Endothelial cell (in vitro differentiated cells): ENCODE results near the gene APBB3. TPM values are rescaled to one million over a fixed set of nuclear protein-coding genes. Genes with fewer than 3 reads are reported as not detected.
"Not testable (repeated sequence)": the region's sequence is repeated elsewhere in the genome, so short reads cannot be mapped to it uniquely, and the experiment has no call there.

ENCODE experiments used
- DNase-seq: peaks from one replicate; pipeline ENCODE4 v3.0.0; 2021; ENCODE audit warnings: low spot score
- H3K27ac Mint-ChIP-seq: one replicate; pipeline ENCODE4 v1.8.0; 2021; ENCODE audit warnings: mixed read lengths, inconsistent platforms; ENCODE audit not compliant: unreplicated experiment
- H3K27me3 Mint-ChIP-seq: one replicate; pipeline ENCODE4 v1.8.0; 2021; ENCODE audit warnings: mild to moderate bottlenecking, moderate library complexity, mixed read lengths, inconsistent platforms; ENCODE audit not compliant: unreplicated experiment
- H3K36me3 Mint-ChIP-seq: one replicate; pipeline ENCODE4 v1.8.0; 2021; ENCODE audit warnings: mild to moderate bottlenecking, low read depth, mixed read lengths, inconsistent platforms; ENCODE audit not compliant: unreplicated experiment
- H3K4me1 Mint-ChIP-seq: one replicate; pipeline ENCODE4 v1.8.0; 2021; ENCODE audit warnings: mild to moderate bottlenecking, mixed read lengths, inconsistent platforms; ENCODE audit not compliant: unreplicated experiment
- H3K4me3 Mint-ChIP-seq: one replicate; pipeline ENCODE4 v1.8.0; 2021; ENCODE audit warnings: mild to moderate bottlenecking, mixed read lengths, inconsistent platforms; ENCODE audit not compliant: unreplicated experiment
- H3K9me3 Mint-ChIP-seq: one replicate; pipeline ENCODE4 v1.8.0; 2021; ENCODE audit warnings: mixed read lengths, inconsistent platforms; ENCODE audit not compliant: unreplicated experiment
- CTCF ChIP-seq: fragments of 200-600 bp; sonication (generic); IDR thresholded peaks from one replicate; pipeline ENCODE4 v1.5.0; 2021; ENCODE audit warnings: antibody characterized with exemption; ENCODE audit not compliant: unreplicated experiment
- total RNA-seq: library from RNA; stranded (reverse); fragmentation: NEBNext Ultra II Directional; extraction: Animal tissue kit (Norgen Biotek cat#: 25700); gene quantifications from one replicate; pipeline ENCODE4 v1.2.1, GENCODE V29; 2021; ENCODE audit not compliant: unreplicated experiment

The APBB3 gene
- total RNA-seq, 1 donor from 2014 or later: 24.6 TPM

DNA sequence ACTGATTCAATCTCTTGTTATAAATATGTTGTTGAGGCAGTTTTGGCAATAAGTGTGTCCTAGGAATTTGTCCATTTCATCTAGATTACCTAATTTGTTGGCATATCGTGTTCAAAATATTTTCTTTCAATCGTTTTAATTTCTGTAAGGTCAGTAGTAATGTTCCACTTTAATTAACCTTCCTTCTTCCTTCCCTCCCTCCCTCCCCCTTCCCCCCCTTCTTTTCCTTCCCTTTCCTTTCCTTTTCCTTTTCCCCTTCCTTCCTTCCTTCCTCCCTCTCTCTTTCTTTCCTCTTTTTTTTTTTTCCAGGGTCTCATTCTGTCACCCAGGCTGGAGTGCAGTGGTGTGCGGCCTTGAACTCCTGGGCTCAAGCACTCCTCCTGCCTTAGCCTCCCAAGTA is 41.5 kb upstream of the APBB3 start:
- no peaks in the 10 kb centered on the region for H3K9me3 Mint-ChIP-seq
- no peak for TF ChIP-seq CTCF
- H3K4me1 Mint-ChIP-seq: peaks cover under 1% of the 10 kb centered on the region
- H3K36me3 Mint-ChIP-seq: no peaks in the 10 kb centered on the region
- no peak for DNase-seq
- H3K27ac Mint-ChIP-seq: no peak overlapping the region
- no peaks in the 10 kb centered on the region for H3K27me3 Mint-ChIP-seq
- H3K4me3 Mint-ChIP-seq: no peak overlapping the region

DNA sequence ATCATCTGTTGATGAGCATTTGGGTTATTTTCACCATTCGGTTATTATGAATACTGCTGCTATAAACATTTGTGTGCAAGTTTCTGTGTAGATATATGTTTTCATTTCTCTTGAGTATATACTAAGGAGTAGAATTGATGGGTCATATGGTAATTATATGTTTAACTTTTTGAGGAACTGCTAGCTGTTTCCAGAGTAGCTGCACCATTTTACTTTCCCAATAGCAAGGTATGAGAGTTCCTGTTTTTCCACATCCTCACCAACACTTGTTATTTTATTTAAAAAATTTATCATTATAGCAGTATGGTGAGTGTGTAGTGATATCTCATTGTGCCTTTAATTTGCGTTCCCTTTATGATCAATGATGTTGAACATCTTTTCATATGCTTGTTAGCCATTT is 39.3 kb upstream of the APBB3 start:
- H3K27ac Mint-ChIP-seq: no peak overlapping the region
- DNase-seq: no peak
- no peaks in the 10 kb centered on the region for H3K36me3 Mint-ChIP-seq
- H3K4me1 Mint-ChIP-seq: no peaks in the 10 kb centered on the region
- H3K27me3 Mint-ChIP-seq: no peaks in the 10 kb centered on the region
- H3K4me3 Mint-ChIP-seq: no peak overlapping the region
- H3K9me3 Mint-ChIP-seq: no peaks in the 10 kb centered on the region
- no peak for TF ChIP-seq CTCF

DNA sequence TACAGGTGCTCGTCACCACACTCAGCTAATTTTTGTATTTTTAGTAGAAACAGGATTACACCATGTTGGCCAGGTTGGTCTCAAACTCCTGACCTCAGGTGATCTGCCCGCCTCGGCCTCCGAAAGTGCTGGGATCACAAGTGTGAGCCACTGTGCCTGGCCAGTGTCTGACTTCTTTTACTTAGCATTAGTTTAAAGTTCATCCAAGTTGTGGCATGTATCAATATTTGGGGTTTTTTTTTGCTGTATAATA is 39.0 kb upstream of the APBB3 start:
- not testable (repeated sequence) for H3K9me3 Mint-ChIP-seq, H3K27me3 Mint-ChIP-seq, H3K27ac Mint-ChIP-seq, DNase-seq, H3K4me3 Mint-ChIP-seq, H3K4me1 Mint-ChIP-seq, H3K36me3 Mint-ChIP-seq

- no peaks in the 10 kb centered on the region for H3K9me3 Mint-ChIP-seq
- H3K36me3 Mint-ChIP-seq: no peaks in the 10 kb centered on the region
- TF ChIP-seq CTCF: no peak
- no peak overlapping the region for H3K27ac Mint-ChIP-seq
- no peaks in the 10 kb centered on the region for H3K4me1 Mint-ChIP-seq
- no peaks in the 10 kb centered on the region for H3K27me3 Mint-ChIP-seq
- no peak overlapping the region for H3K4me3 Mint-ChIP-seq
- no peak for DNase-seq
Measured at GRCh38 chr5:140602147-140602546, 37.7 kb upstream of the APBB3 start.

DNA sequence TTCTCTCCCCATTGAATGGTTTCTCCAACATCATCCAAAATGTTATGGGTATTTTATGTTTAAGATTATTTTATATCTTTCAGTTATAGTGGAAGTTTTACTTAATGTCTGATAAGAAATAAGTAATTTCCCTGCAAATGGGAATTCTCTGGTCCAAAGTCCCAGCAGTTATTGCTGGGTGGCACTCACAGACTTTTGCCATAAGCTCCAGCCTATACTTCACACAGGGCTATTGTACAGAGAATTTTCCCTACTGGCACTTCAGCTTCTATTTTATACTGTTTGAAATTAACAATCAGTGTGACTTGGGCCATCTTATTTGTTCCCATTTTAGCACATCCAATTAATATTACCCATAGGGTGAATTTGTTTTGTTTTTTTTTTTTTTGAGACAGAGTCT is 35.7 kb upstream of the APBB3 start:
- no peaks in the 10 kb centered on the region for H3K9me3 Mint-ChIP-seq
- no peak for TF ChIP-seq CTCF
- no peak overlapping the region for H3K27ac Mint-ChIP-seq

GRCh38 chr5:140598836-140599235 is 34.4 kb upstream of the APBB3 start:
- H3K4me1 Mint-ChIP-seq: no peaks in the 10 kb centered on the region
- TF ChIP-seq CTCF: no peak

More for the DNA sequence above, 35.7 kb upstream of the APBB3 start:
- Mint-ChIP-seq H3K36me3 (no peaks in the 10 kb centered on the region), H3K4me1 (no peaks in the 10 kb centered on the region), H3K4me3 (no peak overlapping the region), H3K27me3 (peaks cover 1% of the 10 kb centered on the region)
- no peak for DNase-seq

More at GRCh38 chr5:140598836-140599235, 34.4 kb upstream of the APBB3 start:
- DNase-seq: no peak
- H3K27ac Mint-ChIP-seq: no peak overlapping the region
- peaks cover 2% of the 10 kb centered on the region for H3K27me3 Mint-ChIP-seq
- no peaks in the 10 kb centered on the region for H3K9me3 Mint-ChIP-seq
- H3K4me3 Mint-ChIP-seq: no peak overlapping the region
- H3K36me3 Mint-ChIP-seq: no peaks in the 10 kb centered on the region
